ENCODE measurements around the gene KCNB1. TPM values are rescaled to one million over a fixed set of nuclear protein-coding genes. Genes with fewer than 3 reads are reported as not detected.

Gene KCNB1
- total and polyA plus RNA-seq, 2 of the 4 experiments (the other 2 are of a cell fraction): 0.05 TPM; not detected in 1

DNA sequence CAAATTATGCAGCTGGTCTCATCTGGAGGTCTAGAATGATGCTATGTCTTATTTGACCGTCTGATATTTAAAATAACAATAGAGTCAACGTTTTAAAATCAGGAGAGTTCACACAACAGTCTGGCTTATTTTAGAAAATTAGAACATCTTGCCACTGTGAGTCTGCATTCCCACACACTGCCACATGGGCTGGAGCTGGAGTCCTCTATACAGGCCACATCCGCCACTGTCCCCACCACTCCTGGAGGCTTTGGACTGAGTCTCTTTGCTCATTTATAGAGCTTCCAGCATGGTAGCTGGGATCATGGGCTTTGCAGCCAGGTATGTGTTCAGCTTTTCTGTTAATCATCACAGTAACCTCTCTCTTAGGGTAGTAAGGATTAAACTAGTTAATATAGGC lies 135.8 kb downstream of the KCNB1 start:
- Histone ChIP-seq H2AFZ (replicated peaks; ENCODE audit: low read length, poor library complexity) (no peak overlapping the region), H4K5ac (ENCODE audit: low read depth, low read length) (no peak overlapping the region), H2BK15ac (ENCODE audit: low read depth, low read length) (no peak overlapping the region), H2BK20ac (ENCODE audit: low read depth, low read length) (no peak overlapping the region), H3K27me3 (ENCODE audit: control insufficient read depth, insufficient read depth, low read length) (peaks cover 20% of the 10 kb centered on the region), H3K36me3 (ENCODE audit: control insufficient read depth, insufficient read depth, low read length) (no peaks in the 10 kb centered on the region), H3K56ac (ENCODE audit: extremely low read depth, insufficient read depth, low read length) (no peak overlapping the region), H3K27ac (ENCODE audit: insufficient read depth, low read length) (no peak overlapping the region), H3K14ac (replicated peaks; ENCODE audit: low read depth, low read length) (no peak overlapping the region), H2BK5ac (ENCODE audit: low read depth, low read length, poor library complexity, severe bottlenecking) (no peak overlapping the region), H3K9me3 (ENCODE audit: control insufficient read depth, insufficient read depth, low read length) (no peaks in the 10 kb centered on the region), H3K18ac (ENCODE audit: low read depth, low read length) (no peak overlapping the region), H3K4me3 (ENCODE audit: insufficient read depth, low read depth, low read length) (no peak overlapping the region), H3K4me2 (ENCODE audit: low read depth, low read length) (no peak overlapping the region), H2BK120ac (ENCODE audit: low read depth, low read length) (no peak overlapping the region), H2AK5ac (ENCODE audit: low read depth, low read length) (no peak overlapping the region), H4K91ac (ENCODE audit: insufficient read depth, low read depth, low read length) (no peak overlapping the region), H3K4me1 (ENCODE audit: control insufficient read depth, insufficient read depth, low read length) (peaks cover 7% of the 10 kb centered on the region; the same call in 1 of the 2 replicates), H3K4ac (ENCODE audit: low read depth, low read length) (no peak overlapping the region), H4K8ac (ENCODE audit: low read depth in 2 of 2, low read length in 2 of 2) (no peak overlapping the region), H4K20me1 (ENCODE audit: insufficient read depth, low read length) (no peaks in the 10 kb centered on the region), H3K23ac (ENCODE audit: low read depth, low read length) (no peak overlapping the region), H3K79me1 (ENCODE audit: low read depth in 1 of 2, low read length in 2 of 2) (no peaks in the 10 kb centered on the region), H3K9ac (ENCODE audit: low read depth, low read length) (no peak overlapping the region), H2AK9ac (replicated peaks; ENCODE audit: low read depth, low read length, poor library complexity) (no peak overlapping the region), H3K9me1 (ENCODE audit: insufficient read depth, low read length) (peaks cover 7% of the 10 kb centered on the region; the same call in 1 of the 2 replicates)
- POLR2A ChIA-PET (ENCODE audit: unreplicated experiment): no interaction called here
- CTCF ChIA-PET: interaction anchor here (0.5 to 0.7 kb wide), 2 partner anchors 12 to 138 kb away, joined by 3 read pairs; no protein-coding TSS in a partner anchor
- no peak for DNase-seq
- ATAC-seq (ENCODE audit: low read depth): no peak
- BruUV-seq (replicated peaks): no TSS peak
- no peak for TF ChIP-seq CHD1 (IDR thresholded peaks at IDR 0.05; ENCODE audit: low read depth, low read length)
- TF ChIP-seq, protein P1, sequence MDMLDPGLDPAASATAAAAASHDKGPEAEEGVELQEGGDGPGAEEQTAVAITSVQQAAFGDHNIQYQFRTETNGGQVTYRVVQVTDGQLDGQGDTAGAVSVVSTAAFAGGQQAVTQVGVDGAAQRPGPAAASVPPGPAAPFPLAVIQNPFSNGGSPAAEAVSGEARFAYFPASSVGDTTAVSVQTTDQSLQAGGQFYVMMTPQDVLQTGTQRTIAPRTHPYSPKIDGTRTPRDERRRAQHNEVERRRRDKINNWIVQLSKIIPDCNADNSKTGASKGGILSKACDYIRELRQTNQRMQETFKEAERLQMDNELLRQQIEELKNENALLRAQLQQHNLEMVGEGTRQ (IDR thresholded peaks at IDR 0.05; ENCODE audit: low read depth, low read length): no peak
- TF ChIP-seq RCOR1 (IDR thresholded peaks at IDR 0.05; ENCODE audit: insufficient replicate concordance, low read length): no peak
- TF ChIP-seq, protein P2, sequence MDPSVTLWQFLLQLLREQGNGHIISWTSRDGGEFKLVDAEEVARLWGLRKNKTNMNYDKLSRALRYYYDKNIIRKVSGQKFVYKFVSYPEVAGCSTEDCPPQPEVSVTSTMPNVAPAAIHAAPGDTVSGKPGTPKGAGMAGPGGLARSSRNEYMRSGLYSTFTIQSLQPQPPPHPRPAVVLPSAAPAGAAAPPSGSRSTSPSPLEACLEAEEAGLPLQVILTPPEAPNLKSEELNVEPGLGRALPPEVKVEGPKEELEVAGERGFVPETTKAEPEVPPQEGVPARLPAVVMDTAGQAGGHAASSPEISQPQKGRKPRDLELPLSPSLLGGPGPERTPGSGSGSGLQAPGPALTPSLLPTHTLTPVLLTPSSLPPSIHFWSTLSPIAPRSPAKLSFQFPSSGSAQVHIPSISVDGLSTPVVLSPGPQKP (IDR thresholded peaks at IDR 0.05; ENCODE audit: borderline replicate concordance, low read depth, low read length): no peak
- TF ChIP-seq MAZ (IDR thresholded peaks at IDR 0.05; ENCODE audit: borderline replicate concordance, low read depth, low read length): no peak
- TF ChIP-seq BHLHE40 (IDR thresholded peaks at IDR 0.05; ENCODE audit: low read depth, low read length): no peak
- intact Hi-C loops (cut with micrococcal nuclease) (no loop called here), in situ Hi-C loops (cut with MboI; ENCODE audit: low sequenced_read_pairs) (loop anchor here (25.0 kb wide), 1 partner anchor 516 kb away; no protein-coding TSS in a partner anchor), dilution Hi-C loops (cut with HindIII; ENCODE audit: low sequenced_read_pairs, unreplicated experiment) (no loop called here)
- 60% methylated on average over 1 of the region's 3 CpGs; no CpG with 5 or more reads in 1 of the 2 experiments for WGBS, 2 experiments (ENCODE audit: extremely low coverage in 2 of 2, insufficient read length in 1 of 2)

All from IMR-90 (cell line).